Measurements from ENCODE around the gene TNFRSF9.
"Not testable (repeated sequence)": the region's sequence is repeated elsewhere in the genome, so short reads cannot be mapped to it uniquely, and the experiment has no call there.

TNFRSF9 gene

DNA sequence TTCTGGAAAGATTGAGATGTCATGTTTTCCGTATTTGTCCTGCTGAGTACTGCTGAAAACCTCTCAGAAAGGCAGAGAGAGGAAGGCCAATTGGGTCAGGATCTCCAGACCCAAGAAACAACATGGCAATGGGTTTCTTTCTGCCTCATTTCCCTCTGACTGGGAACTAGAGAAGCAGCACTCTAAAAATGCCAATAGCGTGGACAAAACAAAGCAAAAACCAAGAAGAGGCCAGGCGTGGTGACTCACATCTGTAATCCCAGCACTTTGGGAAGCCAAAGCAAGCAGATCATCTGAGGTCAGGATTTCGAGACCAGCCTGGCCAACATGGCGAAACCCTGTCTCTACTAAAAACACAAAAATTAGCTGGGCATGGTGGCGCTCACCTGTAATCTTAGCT lies 18.3 kb downstream of the TNFRSF9 start:
- ChIA-PET POLR2A (ENCODE audit: low non-redundant PET) (no interaction called here), CTCF (no interaction called here)
- H3K27ac ChIP-seq: no peak overlapping the region
- DNase-seq (ENCODE audit: low spot score): no peak
- TF ChIP-seq, protein P1, sequence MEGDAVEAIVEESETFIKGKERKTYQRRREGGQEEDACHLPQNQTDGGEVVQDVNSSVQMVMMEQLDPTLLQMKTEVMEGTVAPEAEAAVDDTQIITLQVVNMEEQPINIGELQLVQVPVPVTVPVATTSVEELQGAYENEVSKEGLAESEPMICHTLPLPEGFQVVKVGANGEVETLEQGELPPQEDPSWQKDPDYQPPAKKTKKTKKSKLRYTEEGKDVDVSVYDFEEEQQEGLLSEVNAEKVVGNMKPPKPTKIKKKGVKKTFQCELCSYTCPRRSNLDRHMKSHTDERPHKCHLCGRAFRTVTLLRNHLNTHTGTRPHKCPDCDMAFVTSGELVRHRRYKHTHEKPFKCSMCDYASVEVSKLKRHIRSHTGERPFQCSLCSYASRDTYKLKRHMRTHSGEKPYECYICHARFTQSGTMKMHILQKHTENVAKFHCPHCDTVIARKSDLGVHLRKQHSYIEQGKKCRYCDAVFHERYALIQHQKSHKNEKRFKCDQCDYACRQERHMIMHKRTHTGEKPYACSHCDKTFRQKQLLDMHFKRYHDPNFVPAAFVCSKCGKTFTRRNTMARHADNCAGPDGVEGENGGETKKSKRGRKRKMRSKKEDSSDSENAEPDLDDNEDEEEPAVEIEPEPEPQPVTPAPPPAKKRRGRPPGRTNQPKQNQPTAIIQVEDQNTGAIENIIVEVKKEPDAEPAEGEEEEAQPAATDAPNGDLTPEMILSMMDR (conservative IDR thresholded peaks at IDR 0.05; ENCODE audit: low read depth): no peak

DNA sequence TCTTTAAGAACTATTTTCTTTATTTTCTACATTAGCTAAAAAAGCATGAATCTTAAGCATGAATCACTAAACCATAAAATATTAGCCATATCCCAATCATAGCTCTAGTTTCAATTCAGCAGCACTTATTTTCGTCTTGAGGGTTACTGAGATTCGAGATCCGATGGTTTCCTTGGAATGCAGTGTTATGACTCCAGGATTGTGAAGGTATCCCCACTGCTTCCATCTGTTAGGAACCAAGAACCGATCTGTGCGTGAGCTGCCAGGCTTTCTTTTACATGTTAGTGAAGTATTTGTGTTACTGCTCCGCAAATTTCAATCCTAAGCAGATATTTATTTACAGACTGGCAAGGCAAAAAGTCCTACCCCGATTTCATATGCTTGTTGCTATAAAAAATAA lies 18.8 kb downstream of the TNFRSF9 start:
- CTCF ChIA-PET: no interaction called here

DNA sequence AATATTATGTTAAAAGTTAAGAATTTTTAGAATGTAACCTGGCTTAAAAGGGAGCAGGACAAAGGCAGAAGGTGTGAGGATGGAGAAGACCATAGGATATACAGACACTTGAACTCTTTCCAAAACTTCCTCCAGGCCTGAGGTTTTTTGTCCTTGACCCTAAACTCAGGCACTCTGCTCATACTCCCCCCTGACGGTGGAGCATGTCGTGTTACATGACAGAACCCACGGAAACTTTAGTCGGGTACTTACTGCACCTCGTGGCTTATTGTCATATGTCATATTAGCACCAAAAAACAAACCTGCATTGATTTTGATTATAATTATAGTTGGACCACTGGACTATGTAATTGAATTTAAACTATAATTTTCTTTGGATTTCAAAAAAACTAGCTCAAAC lies 20.8 kb downstream of the TNFRSF9 start:
- no peak for DNase-seq (ENCODE audit: low spot score)
- TF ChIP-seq, protein P1 (conservative IDR thresholded peaks at IDR 0.05; ENCODE audit: low read depth): no peak
- POLR2A ChIA-PET (ENCODE audit: low non-redundant PET): interaction anchor here (0.6 kb wide), 1 partner anchor 144 kb away, joined by 9 read pairs; no protein-coding TSS in a partner anchor
- no peak overlapping the region for H3K27ac ChIP-seq
- CTCF ChIA-PET: no interaction called here

More for the DNA sequence above, 18.8 kb downstream of the TNFRSF9 start:
- DNase-seq (ENCODE audit: low spot score): no peak
- TF ChIP-seq, protein P1 (conservative IDR thresholded peaks at IDR 0.05; ENCODE audit: low read depth): no peak
- POLR2A ChIA-PET (ENCODE audit: low non-redundant PET): no interaction called here
- no peak overlapping the region for H3K27ac ChIP-seq

DNA sequence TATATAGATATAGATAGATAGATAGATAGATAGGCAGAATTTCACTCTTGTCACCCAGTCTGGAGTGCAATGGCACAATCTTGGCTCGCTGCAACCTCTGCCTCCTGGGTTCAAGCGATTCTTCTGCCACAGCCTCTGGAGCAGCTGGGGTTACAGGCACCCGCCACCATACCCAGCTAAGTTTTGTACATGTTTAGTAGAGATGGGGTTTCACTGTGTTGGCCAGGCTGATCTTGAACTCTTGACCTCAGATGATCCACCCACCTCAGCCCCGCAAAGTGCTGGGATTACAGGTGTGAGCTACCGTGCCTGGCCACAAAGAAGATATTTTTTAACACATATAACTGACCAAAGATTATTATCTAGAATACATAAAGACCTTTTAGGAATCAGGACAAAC lies 22.7 kb downstream of the TNFRSF9 start:
- CTCF ChIA-PET; POLR2A ChIA-PET (ENCODE audit: low non-redundant PET); DNase-seq (ENCODE audit: low spot score); H3K27ac ChIP-seq: not testable (repeated sequence)

DNA sequence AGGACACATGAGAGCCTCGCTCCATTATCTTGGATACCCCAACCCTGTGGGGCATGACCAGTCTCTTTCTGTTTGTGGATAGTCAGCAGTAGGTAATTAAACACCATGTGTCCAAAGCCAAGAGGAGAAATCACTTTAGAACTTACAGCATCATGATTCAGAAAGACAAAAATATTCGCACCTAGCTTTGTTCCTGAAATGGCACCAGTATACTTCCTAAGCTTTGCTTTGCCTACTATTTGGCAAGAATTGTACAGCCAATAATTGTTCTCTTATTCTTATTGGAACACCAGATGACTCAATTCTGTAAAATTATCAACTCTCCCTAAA lies 24.2 kb downstream of the TNFRSF9 start:
- no peak overlapping the region for H3K27ac ChIP-seq
- POLR2A ChIA-PET (ENCODE audit: low non-redundant PET): no interaction called here
- DNase-seq (ENCODE audit: low spot score): no peak
- CTCF ChIA-PET: no interaction called here
- TF ChIP-seq, protein P1 (conservative IDR thresholded peaks at IDR 0.05; ENCODE audit: low read depth): no peak

DNA sequence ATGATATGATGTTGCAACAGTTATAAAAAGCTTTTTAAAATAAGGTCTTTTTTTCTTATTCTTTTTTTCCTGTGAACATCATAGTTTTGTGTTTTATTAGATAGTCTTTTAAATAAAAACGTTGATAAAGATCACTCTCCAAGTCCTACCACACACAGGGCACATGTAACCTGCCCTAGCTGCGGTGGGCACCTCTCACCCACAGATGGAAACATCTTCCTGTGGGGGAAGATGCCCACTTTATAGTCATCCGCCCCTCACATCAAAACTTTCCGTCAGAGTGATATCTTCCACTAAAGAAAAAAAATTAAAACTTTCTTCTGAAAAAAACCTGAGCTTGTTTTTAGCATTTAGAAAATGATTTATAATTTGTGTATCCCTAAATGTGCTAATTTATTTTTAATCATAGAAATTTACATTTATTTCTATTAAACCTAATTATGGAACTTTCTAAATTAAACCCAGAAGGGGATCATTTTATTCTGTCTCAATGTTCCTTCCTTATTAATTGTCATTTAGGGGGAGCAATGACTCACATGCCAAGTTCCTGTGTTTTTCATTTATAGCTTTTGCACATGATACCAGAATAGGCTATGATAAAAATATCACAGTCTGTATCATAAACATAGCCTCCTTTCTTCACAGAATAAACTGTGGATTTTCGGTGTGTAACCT lies 24.7 kb downstream of the TNFRSF9 start:
- DNase-seq (ENCODE audit: low spot score): no peak
- no peak overlapping the region for H3K27ac ChIP-seq
- POLR2A ChIA-PET (ENCODE audit: low non-redundant PET): no interaction called here
- CTCF ChIA-PET: interaction anchor here (0.7 kb wide), 2 partner anchors 157 to 505 kb away, joined by 3 to 7 read pairs; no protein-coding TSS in a partner anchor
- TF ChIP-seq, protein P1 (conservative IDR thresholded peaks at IDR 0.05; ENCODE audit: low read depth): no peak

DNA sequence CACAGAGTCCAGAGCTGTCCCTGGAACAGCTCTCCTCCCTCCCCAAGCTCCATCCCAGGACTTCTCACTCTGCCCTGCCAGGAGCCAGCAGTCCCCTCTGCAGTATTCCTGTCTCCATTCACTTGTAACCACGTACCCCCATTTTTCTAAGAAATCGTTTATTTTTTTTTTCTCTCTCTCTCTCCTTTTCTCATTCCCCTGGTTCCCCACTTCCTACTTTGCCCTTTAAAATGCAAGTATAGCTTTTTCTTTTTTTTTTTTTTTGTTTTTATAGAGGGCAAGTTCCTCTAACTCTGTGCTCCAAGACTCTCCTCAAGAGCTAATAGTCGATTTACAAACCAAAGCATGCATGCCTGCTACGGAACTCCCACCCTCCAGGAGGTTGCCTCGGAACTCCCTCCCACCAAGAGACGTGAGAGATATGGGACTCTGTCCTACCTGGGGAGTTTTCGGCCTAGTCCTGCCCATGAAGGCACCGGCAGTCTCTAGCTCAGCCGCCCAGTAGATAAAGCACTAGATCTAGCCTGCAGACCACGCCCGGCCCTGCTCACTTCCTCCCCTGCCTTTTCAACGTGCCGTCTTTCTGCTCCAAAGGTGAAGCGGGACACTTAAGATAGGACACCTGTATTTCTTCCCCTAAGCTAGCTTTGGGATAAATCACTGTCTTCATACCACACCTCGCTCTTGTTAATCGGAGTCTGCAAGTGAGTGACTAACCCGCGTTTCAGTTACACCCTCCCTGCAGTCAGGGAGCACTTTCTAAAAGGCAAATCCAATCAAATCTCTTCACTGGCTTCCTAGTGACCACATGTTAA lies 27.7 kb downstream of the TNFRSF9 start:
- POLR2A ChIA-PET (ENCODE audit: low non-redundant PET): no interaction called here
- no peak overlapping the region for H3K27ac ChIP-seq
- CTCF ChIA-PET: interaction anchor here (0.5 to 0.6 kb wide), 3 partner anchors 13 to 657 kb away, joined by 3 to 4 read pairs (median 3); no protein-coding TSS in a partner anchor
- no peak for DNase-seq (ENCODE audit: low spot score)
- TF ChIP-seq, protein P1 (conservative IDR thresholded peaks at IDR 0.05; ENCODE audit: low read depth): no peak
